ENCODE results near the gene C10orf95.

The C10orf95 gene

DNA sequence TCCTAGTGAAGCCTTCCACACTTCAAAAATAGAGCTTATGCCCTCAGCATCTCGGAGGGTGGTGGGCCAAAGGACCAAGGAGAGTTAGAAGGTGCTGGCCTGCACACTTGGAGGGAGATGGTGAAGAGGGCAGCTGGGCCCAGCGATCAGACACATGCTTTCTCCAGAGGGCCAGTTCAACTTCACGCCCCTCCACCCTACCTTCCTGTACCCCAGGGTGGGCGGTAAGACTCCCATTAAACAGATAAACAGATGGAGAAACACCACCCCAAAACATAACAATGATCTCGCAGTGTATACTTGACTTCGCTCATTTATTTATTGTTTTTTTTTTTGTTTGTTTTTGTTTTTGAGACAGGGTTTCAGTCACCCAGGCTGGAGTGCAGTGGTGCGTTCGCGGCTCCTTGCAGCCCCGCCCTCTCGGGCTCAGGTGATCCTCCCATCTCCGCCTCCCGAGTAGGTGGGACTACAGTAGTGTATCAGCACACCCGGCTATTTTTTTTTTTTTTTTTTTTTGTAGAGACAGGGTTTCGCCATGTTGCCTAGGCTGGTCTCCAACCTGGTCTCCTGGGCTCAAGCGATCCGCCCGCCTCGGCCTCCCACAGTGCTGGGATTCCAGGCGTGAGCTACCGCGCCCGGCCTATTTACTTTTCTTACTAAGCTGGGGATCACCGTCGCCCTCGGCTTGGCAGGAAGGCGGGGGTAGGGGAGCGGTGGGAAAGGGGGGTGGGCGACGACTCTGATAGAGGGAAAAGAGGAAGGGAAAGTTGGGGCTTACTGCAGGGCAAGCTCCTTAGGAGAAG lies 1.8 kb downstream of the C10orf95 start:
- Histone ChIP-seq H3K9me3 (ENCODE audit: control insufficient read depth, insufficient read depth, low read depth, low read length) (no peaks in the 10 kb centered on the region), H3K36me3 (ENCODE audit: control insufficient read depth in 2 of 2, insufficient read depth in 1 of 2, low read length in 2 of 2) (peaks cover 14 to 22% of the 10 kb centered on the region in 2 experiments; a peak in 2 of 3 replicates), H3K4me1 (ENCODE audit: control insufficient read depth, insufficient read depth, low read length) (peaks cover 5% of the 10 kb centered on the region), H3K4me3 (ENCODE audit: low read depth, low read length) (peak overlapping the region; percentile 73), H3K27ac (ENCODE audit: extremely low read depth, low read depth, low read length) (peak overlapping the region; percentile 97)
- ChIA-PET CTCF (interaction anchor here (0.5 to 2.2 kb wide), 5 partner anchors 27 to 135 kb away, joined by 3 to 16 read pairs (median 4); no protein-coding TSS in a partner anchor), POLR2A (interaction anchor here (0.7 to 5.3 kb wide), 10 partner anchors 9 to 250 kb away, joined by 4 to 60 read pairs (median 10); partner anchors contain the start of genes CUEDC2 and FBXL15)
- TF ChIP-seq KLF9 (tag by site-specific recombination; IDR thresholded peaks at IDR 0.05; ENCODE audit: low read depth) = peak; percentile 52; the same call in 1 of the 2 replicates
- TF ChIP-seq, protein P1, sequence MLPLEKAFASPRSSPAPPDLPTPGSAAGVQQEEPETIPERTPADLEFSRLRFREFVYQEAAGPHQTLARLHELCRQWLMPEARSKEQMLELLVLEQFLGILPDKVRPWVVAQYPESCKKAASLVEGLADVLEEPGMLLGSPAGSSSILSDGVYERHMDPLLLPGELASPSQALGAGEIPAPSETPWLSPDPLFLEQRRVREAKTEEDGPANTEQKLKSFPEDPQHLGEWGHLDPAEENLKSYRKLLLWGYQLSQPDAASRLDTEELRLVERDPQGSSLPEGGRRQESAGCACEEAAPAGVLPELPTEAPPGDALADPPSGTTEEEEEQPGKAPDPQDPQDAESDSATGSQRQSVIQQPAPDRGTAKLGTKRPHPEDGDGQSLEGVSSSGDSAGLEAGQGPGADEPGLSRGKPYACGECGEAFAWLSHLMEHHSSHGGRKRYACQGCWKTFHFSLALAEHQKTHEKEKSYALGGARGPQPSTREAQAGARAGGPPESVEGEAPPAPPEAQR (tag by site-specific recombination; IDR thresholded peaks at IDR 0.05) = no peak
- TF ChIP-seq ZIC2 (tag by site-specific recombination; IDR thresholded peaks at IDR 0.05) = peak; percentile 34
- no peak for TF ChIP-seq ZNF776 (tag by site-specific recombination; IDR thresholded peaks at IDR 0.05; ENCODE audit: borderline replicate concordance)
- TF ChIP-seq ZNF488 (tag by site-specific recombination; IDR thresholded peaks at IDR 0.05) = no peak
- TF ChIP-seq MEIS1 (CRISPR knock-in tag; IDR thresholded peaks at IDR 0.05; ENCODE audit: borderline replicate concordance) = no peak
- no peak for TF ChIP-seq ZNF580 (tag by site-specific recombination; IDR thresholded peaks at IDR 0.05)
- TF ChIP-seq ZNF335 (tag by site-specific recombination; conservative IDR thresholded peaks at IDR 0.05) = peak; percentile 68; the same call in 1 of the 2 replicates
- TF ChIP-seq ZEB2 (tag by site-specific recombination; IDR thresholded peaks at IDR 0.05) = no peak
- no peak for TF ChIP-seq ZNF391 (tag by site-specific recombination; IDR thresholded peaks at IDR 0.05; ENCODE audit: borderline replicate concordance, low read depth)
- TF ChIP-seq ZBTB17 (tag by site-specific recombination; IDR thresholded peaks at IDR 0.05) = 0 out of 2 replicates have a peak, but pooled peaks have one; percentile 30
- TF ChIP-seq ZNF416 (tag by site-specific recombination; IDR thresholded peaks at IDR 0.05) = no peak
- TF ChIP-seq ZBTB44 (tag by site-specific recombination; IDR thresholded peaks at IDR 0.05) = no peak
- TF ChIP-seq ZNF148 (tag by site-specific recombination; IDR thresholded peaks at IDR 0.05; ENCODE audit: borderline replicate concordance) = no peak
- no peak for TF ChIP-seq ZNF513 (tag by site-specific recombination; IDR thresholded peaks at IDR 0.05)
- peak; percentile 65 for TF ChIP-seq ZFHX2 (tag by site-specific recombination; conservative IDR thresholded peaks at IDR 0.05)
- 0 out of 2 replicates have a peak, but pooled peaks have one; percentile 17 for TF ChIP-seq ZNF692 (tag by site-specific recombination; IDR thresholded peaks at IDR 0.05)
- no peak for TF ChIP-seq ZNF560 (tag by site-specific recombination; IDR thresholded peaks at IDR 0.05; ENCODE audit: borderline replicate concordance)
- TF ChIP-seq PRDM10 (tag by site-specific recombination; IDR thresholded peaks at IDR 0.05) = peak; percentile 95
